HEK293 (cell line): ENCODE results near the gene NUMB.

ENCODE experiments used
- CTCF ChIA-PET: fragments of 350-600 bp; formaldehyde crosslinking; extraction: SDS; loops from one replicate; lab custom pipeline; 2021; ENCODE audit warnings: antibody characterized with exemption; lab: Yijun Ruan, JAX
- POLR2A ChIA-PET: fragments of 300-600 bp; formaldehyde crosslinking; extraction: SDS; loops from one replicate; lab custom pipeline; 2020; ENCODE audit warnings: antibody characterized with exemption, inconsistent platforms; lab: Yijun Ruan, JAX
- H3K27ac ChIP-seq: fragments of 200-500 bp; sonication (Bioruptor generic); 2 replicates; pipeline ENCODE4 v1.5.1; 2014; ENCODE audit warnings: low read depth, low read length, control low read depth, inconsistent platforms; ENCODE audit errors: extremely low read depth
- H3K36me3 ChIP-seq, 2 experiments: fragments of 200-500 bp in 1 of 2; sonication (Bioruptor generic) in 1 of 2; 1 replicate in 1 of 2; 2 replicates in 1 of 2; pipeline ENCODE4 v1.5.1; 2014 to 2017; ENCODE audit warnings: inconsistent platforms in 2 of 2, low read length in 2 of 2; ENCODE audit not compliant: control insufficient read depth in 2 of 2, insufficient read depth in 1 of 2
- H3K4me1 ChIP-seq: fragments of 200-500 bp; sonication (Bioruptor generic); 2 replicates; pipeline ENCODE4 v1.5.1; 2014; ENCODE audit warnings: mild to moderate bottlenecking, low read length, inconsistent platforms; ENCODE audit not compliant: control insufficient read depth, insufficient read depth
- H3K4me3 ChIP-seq: 2 replicates; pipeline ENCODE4 v1.5.1; 2011; ENCODE audit warnings: low read depth, mild to moderate bottlenecking, control low read depth, low read length, moderate library complexity
- H3K9me3 ChIP-seq: fragments of 200-500 bp; sonication (Bioruptor generic); 2 replicates; pipeline ENCODE4 v1.5.1; 2014; ENCODE audit warnings: low read depth, low read length, inconsistent platforms; ENCODE audit not compliant: control insufficient read depth, insufficient read depth
- HOXC10 ChIP-seq: sonication (generic); formaldehyde crosslinking; IDR thresholded peaks from 2 replicates; pipeline ENCODE4 v1.8.1; 2023; ENCODE audit warnings: mild to moderate bottlenecking, missing genetic modification reagents
- HOXD13 ChIP-seq: sonication (generic); formaldehyde crosslinking; IDR thresholded peaks from 2 replicates; pipeline ENCODE4 v1.8.0; 2022; ENCODE audit warnings: missing genetic modification reagents, borderline replicate concordance
- ZFP3 ChIP-seq: fragments of 450-650 bp; formaldehyde crosslinking; IDR thresholded peaks from 2 replicates; pipeline ENCODE4 v1.5.1; 2016; ENCODE audit warnings: low read depth, missing biosample characterization, missing genetic modification characterization
- ZNF138 ChIP-seq: fragments of 450-650 bp; formaldehyde crosslinking; IDR thresholded peaks from 2 replicates; pipeline ENCODE4 v1.5.1; 2016; ENCODE audit warnings: missing biosample characterization, missing genetic modification characterization, borderline replicate concordance
- ZNF311 ChIP-seq: fragments of 450-650 bp; formaldehyde crosslinking; IDR thresholded peaks from 2 replicates; pipeline ENCODE4 v1.5.1; 2017; ENCODE audit warnings: missing biosample characterization, missing genetic modification characterization, borderline replicate concordance
- ZNF561 ChIP-seq: fragments of 450-650 bp; IDR thresholded peaks from 2 replicates; pipeline ENCODE4 v1.5.1; 2018; ENCODE audit warnings: missing biosample characterization, missing genetic modification characterization, borderline replicate concordance
- ZNF571 ChIP-seq: fragments of 450-650 bp; formaldehyde crosslinking; IDR thresholded peaks from 2 replicates; pipeline ENCODE4 v1.5.0; 2017; ENCODE audit warnings: missing biosample characterization, missing genetic modification characterization
- ZNF596 ChIP-seq: fragments of 450-650 bp; IDR thresholded peaks from 2 replicates; pipeline ENCODE4 v1.5.0; 2018; ENCODE audit warnings: missing biosample characterization, mild to moderate bottlenecking, missing genetic modification characterization, moderate library complexity
- ZNF621 ChIP-seq: fragments of 450-650 bp; formaldehyde crosslinking; IDR thresholded peaks from 2 replicates; pipeline ENCODE4 v1.5.1; 2017; ENCODE audit warnings: missing biosample characterization, missing genetic modification characterization
- ZNF626 ChIP-seq: fragments of 450-650 bp; sonication (Bioruptor Pico); formaldehyde crosslinking; IDR thresholded peaks from 2 replicates; pipeline ENCODE4 v1.5.1; 2018; ENCODE audit warnings: missing biosample characterization, missing genetic modification characterization, inconsistent platforms
- ZNF670 ChIP-seq: fragments of 450-650 bp; formaldehyde crosslinking; IDR thresholded peaks from 2 replicates; pipeline ENCODE4 v1.5.1; 2016; ENCODE audit warnings: missing biosample characterization, missing genetic modification characterization, low read depth
- ZNF76 ChIP-seq: fragments of 450-650 bp; formaldehyde crosslinking; IDR thresholded peaks from 2 replicates; pipeline ENCODE4; 2016; ENCODE audit warnings: low read depth, missing biosample characterization, missing genetic modification characterization, borderline replicate concordance
- ZNF830 ChIP-seq: fragments of 450-650 bp; IDR thresholded peaks from 2 replicates; pipeline ENCODE4 v1.5.0; 2018; ENCODE audit warnings: missing biosample characterization, missing genetic modification characterization, low read depth, mild to moderate bottlenecking, moderate library complexity
- TF ChIP-seq, protein P1 (sequence below): fragments of 450-650 bp; formaldehyde crosslinking; IDR thresholded peaks from 2 replicates; pipeline ENCODE4 v1.5.1; 2016; ENCODE audit warnings: missing biosample characterization, missing genetic modification characterization

NUMB gene

DNA sequence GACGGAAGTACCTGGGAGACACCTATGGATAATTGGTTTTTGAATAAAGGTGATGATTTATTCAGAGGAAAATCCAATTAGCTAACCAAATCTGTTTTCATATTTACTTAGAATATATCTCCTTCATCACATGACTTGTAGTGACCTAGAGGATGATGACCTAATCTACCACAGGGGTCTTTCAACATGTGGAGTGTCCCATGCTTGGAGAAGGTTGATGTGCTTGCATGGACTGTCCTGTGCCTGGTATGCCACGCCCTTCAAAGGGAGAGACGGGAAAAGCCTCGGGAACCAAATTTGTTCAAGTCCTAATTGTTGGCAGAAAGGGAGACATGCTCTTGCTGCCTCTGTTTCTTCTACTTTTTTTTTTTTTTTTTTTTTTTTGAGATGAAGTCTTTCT is 232.8 kb downstream of the NUMB start:
- Histone ChIP-seq H3K9me3 (no peaks in the 10 kb centered on the region), H3K36me3 (peaks cover 0 to 15% of the 10 kb centered on the region in 2 experiments; a peak in 1 of 3 replicates), H3K4me1 (peaks cover 13% of the 10 kb centered on the region), H3K27ac (no peak overlapping the region), H3K4me3 (no peak overlapping the region)
- POLR2A ChIA-PET: interaction anchor here (0.7 kb wide), 1 partner anchor 11 kb away, joined by 5 read pairs; no protein-coding TSS in a partner anchor
- TF ChIP-seq ZNF138 (no peak), ZFP3 (tag by site-specific recombination) (no peak), ZNF830 (tag by site-specific recombination) (no peak), HOXD13 (no peak), ZNF311 (tag by site-specific recombination) (no peak), ZNF621 (tag by site-specific recombination) (no peak), ZNF626 (tag by site-specific recombination) (no peak), ZNF670 (tag by site-specific recombination) (no peak), ZNF596 (tag by site-specific recombination) (no peak), ZNF571 (no peak), HOXC10 (CRISPR knock-in tag) (no peak), ZNF561 (no peak), ZNF76 (tag by site-specific recombination) (no peak)
- TF ChIP-seq, protein P1, sequence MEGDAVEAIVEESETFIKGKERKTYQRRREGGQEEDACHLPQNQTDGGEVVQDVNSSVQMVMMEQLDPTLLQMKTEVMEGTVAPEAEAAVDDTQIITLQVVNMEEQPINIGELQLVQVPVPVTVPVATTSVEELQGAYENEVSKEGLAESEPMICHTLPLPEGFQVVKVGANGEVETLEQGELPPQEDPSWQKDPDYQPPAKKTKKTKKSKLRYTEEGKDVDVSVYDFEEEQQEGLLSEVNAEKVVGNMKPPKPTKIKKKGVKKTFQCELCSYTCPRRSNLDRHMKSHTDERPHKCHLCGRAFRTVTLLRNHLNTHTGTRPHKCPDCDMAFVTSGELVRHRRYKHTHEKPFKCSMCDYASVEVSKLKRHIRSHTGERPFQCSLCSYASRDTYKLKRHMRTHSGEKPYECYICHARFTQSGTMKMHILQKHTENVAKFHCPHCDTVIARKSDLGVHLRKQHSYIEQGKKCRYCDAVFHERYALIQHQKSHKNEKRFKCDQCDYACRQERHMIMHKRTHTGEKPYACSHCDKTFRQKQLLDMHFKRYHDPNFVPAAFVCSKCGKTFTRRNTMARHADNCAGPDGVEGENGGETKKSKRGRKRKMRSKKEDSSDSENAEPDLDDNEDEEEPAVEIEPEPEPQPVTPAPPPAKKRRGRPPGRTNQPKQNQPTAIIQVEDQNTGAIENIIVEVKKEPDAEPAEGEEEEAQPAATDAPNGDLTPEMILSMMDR: no peak
- CTCF ChIA-PET: no interaction called here
